ENCODE results near the gene MASP1.

The MASP1 gene

DNA sequence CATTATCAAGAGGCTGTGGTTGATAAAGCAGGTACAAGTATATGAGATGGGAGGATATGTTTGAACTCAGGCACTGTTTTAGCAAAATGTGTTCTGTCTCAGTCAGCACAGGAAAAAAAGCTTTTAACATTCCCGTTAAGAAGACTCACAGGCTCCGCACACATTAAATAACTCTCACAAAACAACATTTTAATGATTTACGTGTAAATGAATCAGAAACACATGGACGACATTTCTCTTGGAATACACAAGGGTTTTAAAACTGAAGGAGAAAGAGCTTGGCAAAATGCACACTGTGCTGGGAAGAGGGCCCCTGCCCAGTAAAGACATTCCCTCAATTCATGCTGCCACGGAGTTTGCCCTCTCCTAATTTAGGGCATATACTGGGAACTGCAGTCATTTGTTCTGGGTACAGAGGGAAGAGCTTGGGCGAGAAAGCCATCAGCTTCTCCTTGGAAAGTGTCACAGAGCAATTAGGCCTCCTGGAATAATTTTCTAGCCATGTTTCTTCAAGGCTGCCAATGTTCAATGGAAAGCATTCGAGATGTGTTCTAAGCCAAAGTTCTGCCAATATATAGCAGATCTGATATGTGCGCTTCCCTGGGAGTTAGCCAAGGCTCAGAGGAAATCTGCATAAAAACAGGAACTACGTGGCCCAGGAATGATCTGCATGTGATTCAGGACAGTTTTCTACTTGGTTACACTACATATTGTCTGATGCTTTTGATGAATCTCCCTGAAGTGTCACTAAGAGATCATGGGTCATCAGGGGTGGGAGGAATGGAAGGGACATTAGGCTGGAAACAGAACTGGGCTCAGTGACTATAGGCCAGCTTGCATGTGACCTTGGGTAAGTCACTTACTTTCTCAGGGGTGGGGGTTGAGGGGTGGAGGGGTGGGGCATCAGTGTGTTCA is 2.2 kb upstream of the MASP1 start:
- TF ChIP-seq ZFX (IDR thresholded peaks at IDR 0.05), result no peak
- TF ChIP-seq, protein P1, sequence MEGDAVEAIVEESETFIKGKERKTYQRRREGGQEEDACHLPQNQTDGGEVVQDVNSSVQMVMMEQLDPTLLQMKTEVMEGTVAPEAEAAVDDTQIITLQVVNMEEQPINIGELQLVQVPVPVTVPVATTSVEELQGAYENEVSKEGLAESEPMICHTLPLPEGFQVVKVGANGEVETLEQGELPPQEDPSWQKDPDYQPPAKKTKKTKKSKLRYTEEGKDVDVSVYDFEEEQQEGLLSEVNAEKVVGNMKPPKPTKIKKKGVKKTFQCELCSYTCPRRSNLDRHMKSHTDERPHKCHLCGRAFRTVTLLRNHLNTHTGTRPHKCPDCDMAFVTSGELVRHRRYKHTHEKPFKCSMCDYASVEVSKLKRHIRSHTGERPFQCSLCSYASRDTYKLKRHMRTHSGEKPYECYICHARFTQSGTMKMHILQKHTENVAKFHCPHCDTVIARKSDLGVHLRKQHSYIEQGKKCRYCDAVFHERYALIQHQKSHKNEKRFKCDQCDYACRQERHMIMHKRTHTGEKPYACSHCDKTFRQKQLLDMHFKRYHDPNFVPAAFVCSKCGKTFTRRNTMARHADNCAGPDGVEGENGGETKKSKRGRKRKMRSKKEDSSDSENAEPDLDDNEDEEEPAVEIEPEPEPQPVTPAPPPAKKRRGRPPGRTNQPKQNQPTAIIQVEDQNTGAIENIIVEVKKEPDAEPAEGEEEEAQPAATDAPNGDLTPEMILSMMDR (conservative IDR thresholded peaks at IDR 0.05), result no peak

DNA sequence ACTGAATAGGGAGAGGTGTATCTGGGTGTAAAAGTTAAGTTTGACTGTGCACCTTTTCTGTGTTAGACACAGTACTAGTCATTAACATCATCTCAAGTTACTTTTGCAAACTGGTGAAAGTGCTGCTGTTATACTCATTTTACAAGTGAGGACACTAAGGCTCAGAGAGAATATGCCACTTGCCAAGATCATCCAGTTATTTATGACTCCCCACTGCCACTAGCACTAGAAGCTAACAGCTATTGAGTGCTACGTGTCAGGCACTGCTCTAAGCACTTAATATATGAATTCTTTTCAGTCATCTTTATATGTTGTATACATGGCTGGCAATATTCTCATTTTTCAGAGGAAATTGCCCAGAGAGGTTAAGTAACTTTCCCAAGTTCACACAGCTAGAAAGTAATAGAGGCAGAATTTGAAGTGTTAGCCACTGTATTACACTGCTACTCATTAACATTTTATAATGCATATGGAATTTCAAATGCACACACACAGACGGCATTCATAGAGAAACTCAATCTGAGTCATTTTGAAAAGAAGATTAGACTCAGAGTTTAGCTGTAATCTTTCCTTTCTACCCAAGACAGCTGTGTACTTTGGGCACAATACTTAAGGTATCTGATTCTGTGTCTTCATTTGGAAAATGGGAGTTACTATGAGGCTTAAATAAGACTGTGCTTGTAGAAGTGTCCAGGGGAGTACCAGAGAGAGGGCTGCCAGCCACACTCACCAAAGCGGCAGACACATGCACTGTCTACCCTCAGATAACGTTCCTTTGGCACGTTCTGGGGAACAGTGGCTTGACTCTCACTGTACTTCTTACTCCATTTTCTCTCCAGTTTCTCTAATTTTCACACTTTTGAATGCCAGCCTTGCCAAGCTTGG is 1.3 kb upstream of the MASP1 start:
- TF ChIP-seq, protein P1 (conservative IDR thresholded peaks at IDR 0.05), result no peak
- no peak for TF ChIP-seq ZFX (IDR thresholded peaks at IDR 0.05)
- no peak overlapping the region for H3K27ac ChIP-seq

More for the DNA sequence above, 2.2 kb upstream of the MASP1 start:
- H3K27ac ChIP-seq, result no peak overlapping the region

DNA sequence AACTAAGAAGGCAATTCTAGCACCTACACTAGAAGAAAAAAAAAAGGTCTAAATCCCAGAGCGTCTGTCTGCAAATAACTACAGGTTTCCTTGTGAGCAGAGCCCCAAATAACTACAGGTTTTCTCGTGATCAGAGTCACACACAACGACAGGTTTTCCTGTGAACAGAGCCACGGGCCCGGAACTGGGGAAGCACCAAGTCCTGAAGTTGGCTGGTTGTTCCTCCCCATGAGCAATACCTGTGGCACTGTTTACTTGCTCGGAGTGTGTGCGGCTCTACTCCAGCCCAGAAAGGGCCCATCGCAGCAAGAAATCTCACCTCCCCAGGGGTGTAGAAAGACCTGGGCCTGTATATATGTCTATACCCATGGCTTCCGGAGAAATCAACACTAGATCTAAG is 644 bp upstream of the MASP1 start:
- H3K27ac ChIP-seq, result no peak overlapping the region
- TF ChIP-seq, protein P1 (conservative IDR thresholded peaks at IDR 0.05), result no peak
- no peak for TF ChIP-seq ZFX (IDR thresholded peaks at IDR 0.05)

DNA sequence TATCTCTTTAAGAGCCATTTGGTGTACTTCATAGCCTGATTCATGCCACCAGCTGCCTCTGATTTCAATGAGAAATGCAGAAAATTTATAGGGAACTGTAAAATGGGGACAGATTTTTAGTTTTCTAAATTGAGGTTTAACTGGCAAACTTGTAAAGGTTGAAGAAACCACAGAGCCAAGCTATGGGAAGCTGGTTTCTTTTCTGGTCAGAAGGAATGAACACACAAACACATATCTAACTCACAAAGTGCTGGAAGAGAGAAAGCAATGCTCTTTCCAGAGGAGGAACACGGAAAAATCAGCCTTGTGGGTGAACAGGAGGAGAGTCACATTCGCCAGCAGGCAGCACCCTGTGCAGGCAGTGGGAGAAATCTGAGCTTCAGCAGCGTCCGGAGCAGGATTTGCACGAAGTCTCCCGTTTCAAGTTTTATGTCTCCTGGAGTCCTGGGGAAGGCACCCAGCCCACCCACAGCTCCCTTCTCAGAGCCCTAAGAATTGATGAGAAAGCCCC is 481 bp downstream of the MASP1 start:
- TF ChIP-seq ZFX (IDR thresholded peaks at IDR 0.05), result no peak
- TF ChIP-seq, protein P1 (conservative IDR thresholded peaks at IDR 0.05), result no peak
- H3K27ac ChIP-seq, result no peak overlapping the region

DNA sequence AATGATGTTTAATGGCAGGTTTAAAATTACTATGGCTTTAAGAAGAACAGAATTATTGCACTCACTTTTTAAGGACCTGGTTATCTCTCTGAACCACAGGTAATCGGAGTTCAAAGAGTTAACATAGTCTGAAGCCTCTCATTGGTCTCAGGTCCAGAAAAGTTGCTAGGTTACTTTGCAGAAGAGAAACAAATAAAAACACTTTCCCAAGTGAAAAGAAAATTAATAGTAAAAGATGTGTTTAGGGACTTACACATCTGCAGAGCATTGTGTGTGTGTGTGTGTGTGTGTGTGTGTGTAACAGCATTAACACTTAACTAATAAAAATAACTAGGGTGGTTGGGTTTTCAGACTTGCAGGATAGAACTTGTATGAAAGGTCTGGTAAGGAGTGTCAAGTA is 1.0 kb downstream of the MASP1 start:
- no peak overlapping the region for H3K27ac ChIP-seq
- no peak for TF ChIP-seq ZFX (IDR thresholded peaks at IDR 0.05)
- TF ChIP-seq, protein P1 (conservative IDR thresholded peaks at IDR 0.05), result no peak

DNA sequence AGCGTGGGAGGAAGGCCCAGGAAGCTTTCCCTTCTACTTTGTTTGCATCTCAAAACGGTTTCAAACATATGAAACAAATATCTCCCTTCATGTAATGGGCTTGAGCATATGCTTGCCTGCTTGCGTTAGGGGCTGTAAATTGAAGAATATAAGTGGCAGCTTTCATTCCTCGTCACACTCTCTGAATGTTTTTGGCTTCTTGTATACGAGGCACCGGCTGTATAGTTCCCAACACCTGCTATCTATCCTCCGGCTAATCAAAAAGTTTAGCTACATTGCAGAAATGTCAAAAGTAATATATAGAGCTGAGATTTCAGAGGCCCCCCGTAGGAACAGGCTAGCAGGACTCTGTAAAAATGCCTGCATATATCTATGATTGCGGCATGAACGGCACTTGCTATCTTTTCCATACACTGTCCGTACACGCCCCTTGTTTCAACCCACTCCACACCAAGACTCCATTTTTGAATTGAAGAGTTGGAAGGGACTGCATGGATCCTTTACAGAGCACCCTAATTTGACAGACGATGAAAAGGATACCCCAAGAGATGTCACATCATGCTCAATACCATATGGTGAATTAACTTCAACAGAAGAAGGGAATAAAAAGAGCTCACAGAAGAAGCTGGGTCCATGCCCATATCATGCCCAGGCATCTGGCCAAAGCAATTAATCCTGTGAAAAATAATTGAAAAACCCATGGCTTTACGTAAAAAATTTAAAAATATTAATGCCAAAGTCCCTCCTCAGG is 2.5 kb downstream of the MASP1 start:
- TF ChIP-seq ZFX (IDR thresholded peaks at IDR 0.05), result no peak
- TF ChIP-seq, protein P1 (conservative IDR thresholded peaks at IDR 0.05), result no peak
- H3K27ac ChIP-seq, result peak overlapping the region; percentile 74

Measured in C4-2B (cell line).